GM13977 (cell line): ENCODE measurements around the gene MEIOSIN.

Source experiments
- DNase-seq: peaks from one replicate; pipeline ENCODE4 v3.0.0; 2012; ENCODE audit warnings: low spot score
- CTCF ChIP-seq: IDR thresholded peaks from 2 replicates; pipeline ENCODE4 v1.5.1; 2012; ENCODE audit warnings: mild to moderate bottlenecking, control low read depth; ENCODE audit not compliant: insufficient read depth; ENCODE audit errors: extremely low read depth, missing control alignments
- in situ Hi-C: fragments of 300-500 bp; cut with MboI; formaldehyde crosslinking; loops from one replicate; pipeline ENCODE4 v1.12.0; 2022; ENCODE audit warnings: low sequenced_read_pairs, low pct_unique_long_range_greater_than_20kb, mixed read lengths, inconsistent platforms; ENCODE audit not compliant: unreplicated experiment

MEIOSIN gene

GRCh38 chr19:45804140-45804958 lies 71.1 kb downstream of the MEIOSIN start:
- in situ Hi-C loops: no loop called here
- DNase-seq: no peak

GRCh38 chr19:45804959-45805230 lies 71.7 kb downstream of the MEIOSIN start:
- TF ChIP-seq CTCF: no peak
- DNase-seq: no peak
- in situ Hi-C loops: no loop called here

More at GRCh38 chr19:45804140-45804958, 71.1 kb downstream of the MEIOSIN start:
- no peak for TF ChIP-seq CTCF

- no peak for TF ChIP-seq CTCF
- in situ Hi-C loops: no loop called here
- no peak for DNase-seq
Measured at GRCh38 chr19:45805719-45806118, 72.5 kb downstream of the MEIOSIN start.

GRCh38 chr19:45809643-45810159 lies 76.5 kb downstream of the MEIOSIN start:
- in situ Hi-C loops: no loop called here
- no peak for TF ChIP-seq CTCF
- no peak for DNase-seq

GRCh38 chr19:45812297-45812696 lies 79.1 kb downstream of the MEIOSIN start:
- in situ Hi-C loops: no loop called here
- TF ChIP-seq CTCF: no peak
- no peak for DNase-seq
